H9 (cell line): ENCODE data around the gene TEAD1. TPM values are rescaled to one million over a fixed set of nuclear protein-coding genes. Genes with fewer than 3 reads are reported as not detected.
A peak's percentile ranks its signal among the peaks of the same experiment; 100 is the strongest.
"Not testable (repeated sequence)": the region's sequence is repeated elsewhere in the genome, so short reads cannot be mapped to it uniquely, and the experiment has no call there.

Experiments used
- DNase-seq: peaks from one replicate; pipeline ENCODE4 v3.0.0-alpha.2; 2017
- H2AFZ ChIP-seq: one replicate; pipeline ENCODE4 v1.6.1; 2013; ENCODE audit warnings: mild to moderate bottlenecking, low read length, control low read depth, moderate library complexity
- H2AK5ac ChIP-seq: 2 replicates; pipeline ENCODE4 v1.6.1; 2013; ENCODE audit warnings: low read length, control low read depth, mixed read lengths; ENCODE audit not compliant: insufficient read length
- H2BK120ac ChIP-seq: one replicate; pipeline ENCODE4 v1.6.1; 2013; ENCODE audit warnings: low read depth, mild to moderate bottlenecking, low read length, control low read depth, inconsistent platforms; ENCODE audit not compliant: poor library complexity, severe bottlenecking
- H2BK12ac ChIP-seq: 2 replicates; pipeline ENCODE4 v1.6.1; 2013; ENCODE audit warnings: low read length, control low read depth, mixed read lengths, low read depth; ENCODE audit not compliant: insufficient read length
- H2BK15ac ChIP-seq: 2 replicates; pipeline ENCODE4 v1.6.1; 2013; ENCODE audit warnings: low read depth, low read length, control low read depth
- H2BK20ac ChIP-seq: one replicate; pipeline ENCODE4 v1.6.1; 2013; ENCODE audit warnings: low read depth, mild to moderate bottlenecking, low read length, control low read depth, inconsistent platforms; ENCODE audit not compliant: poor library complexity, severe bottlenecking
- H2BK5ac ChIP-seq: 2 replicates; pipeline ENCODE4 v1.6.1; 2013; ENCODE audit warnings: low read length, control low read depth, mixed read lengths; ENCODE audit not compliant: insufficient read length
- H3K14ac ChIP-seq: 2 replicates; pipeline ENCODE4 v1.6.1; 2013; ENCODE audit warnings: low read length, control low read depth; ENCODE audit not compliant: insufficient read depth
- H3K18ac ChIP-seq: 2 replicates; pipeline ENCODE4 v1.6.1; 2013; ENCODE audit warnings: low read depth, mild to moderate bottlenecking, mixed read lengths, low read length, control low read depth; ENCODE audit not compliant: insufficient read length
- H3K23ac ChIP-seq: 2 replicates; pipeline ENCODE4 v1.6.1; 2013; ENCODE audit warnings: low read length, control low read depth, mixed read lengths, low read depth; ENCODE audit not compliant: insufficient read length
- H3K23me2 ChIP-seq: 2 replicates; pipeline ENCODE4 v1.6.1; 2013; ENCODE audit warnings: low read depth, mild to moderate bottlenecking, mixed read lengths, low read length, control low read depth; ENCODE audit not compliant: insufficient read length, poor library complexity, severe bottlenecking
- H3K27ac ChIP-seq: 2 replicates; pipeline ENCODE4 v1.5.1; 2013; ENCODE audit warnings: low read length, control low read depth, mixed read lengths, low read depth; ENCODE audit not compliant: insufficient read length
- H3K27me3 ChIP-seq: 2 replicates; pipeline ENCODE4 v1.6.1; 2013; ENCODE audit warnings: low read length, control low read depth, inconsistent platforms; ENCODE audit not compliant: insufficient read depth
- H3K4ac ChIP-seq: 2 replicates; pipeline ENCODE4 v1.6.1; 2013; ENCODE audit warnings: low read depth, mild to moderate bottlenecking, control low read depth, inconsistent platforms, low read length, moderate library complexity
- H3K4me1 ChIP-seq: 2 replicates; pipeline ENCODE4 v1.6.1; 2013; ENCODE audit warnings: low read length, control low read depth, inconsistent platforms; ENCODE audit not compliant: insufficient read depth
- H3K4me2 ChIP-seq: 2 replicates; pipeline ENCODE4 v1.6.1; 2013; ENCODE audit warnings: low read length, control low read depth, mixed read lengths; ENCODE audit not compliant: insufficient read length, insufficient read depth
- H3K56ac ChIP-seq: 2 replicates; pipeline ENCODE4 v1.6.1; 2013; ENCODE audit warnings: low read depth, mild to moderate bottlenecking, mixed read lengths, low read length, control low read depth; ENCODE audit not compliant: insufficient read length
- H3K79me1 ChIP-seq: 2 replicates; pipeline ENCODE4 v1.6.1; 2013; ENCODE audit warnings: low read depth, mild to moderate bottlenecking, moderate library complexity, low read length, control low read depth, inconsistent platforms; ENCODE audit not compliant: insufficient read depth, poor library complexity, severe bottlenecking
- H3K79me2 ChIP-seq: 2 replicates; pipeline ENCODE4 v1.6.1; 2013; ENCODE audit warnings: low read length, control low read depth, inconsistent platforms; ENCODE audit not compliant: insufficient read depth
- H3K9ac ChIP-seq: 2 replicates; pipeline ENCODE4 v1.6.1; 2013; ENCODE audit warnings: low read length, control low read depth, mixed read lengths; ENCODE audit not compliant: insufficient read length; ENCODE audit errors: extremely low read depth
- H3K9me3 ChIP-seq: one replicate; pipeline ENCODE4 v1.6.1; 2013; ENCODE audit warnings: low read depth, low read length, inconsistent platforms; ENCODE audit not compliant: control insufficient read depth
- H3T11ph ChIP-seq: one replicate; pipeline ENCODE4 v1.6.1; 2013; ENCODE audit warnings: mild to moderate bottlenecking, low read length, control low read depth, inconsistent platforms
- H4K20me1 ChIP-seq: one replicate; pipeline ENCODE4 v1.6.1; 2013; ENCODE audit not compliant: control insufficient read depth, insufficient read length, insufficient read depth
- H4K5ac ChIP-seq: 2 replicates; pipeline ENCODE4 v1.6.1; 2013; ENCODE audit warnings: low read depth, mild to moderate bottlenecking, mixed read lengths, low read length, control low read depth; ENCODE audit not compliant: insufficient read length
- H4K8ac ChIP-seq: replicated peaks from 2 replicates; pipeline ENCODE4 v1.6.1; 2013; ENCODE audit warnings: low read length, control low read depth, mixed read lengths, low read depth; ENCODE audit not compliant: insufficient read length
- H4K91ac ChIP-seq: 2 replicates; pipeline ENCODE4 v1.6.1; 2013; ENCODE audit warnings: low read depth, mild to moderate bottlenecking, moderate library complexity, mixed read lengths, low read length, control low read depth; ENCODE audit not compliant: insufficient read length
- H3K27ac Mint-ChIP-seq, 3 experiments: 2 replicates in 2 of 3; 3 replicates in 1 of 3; pipeline ENCODE4 v1.8.0; 2020 to 2021; ENCODE audit warnings: mixed read lengths in 3 of 3, mild to moderate bottlenecking in 1 of 3, moderate library complexity in 1 of 3
- H3K27me3 Mint-ChIP-seq: 2 replicates; pipeline ENCODE4 v1.8.0; 2021; ENCODE audit warnings: low read depth, mild to moderate bottlenecking, moderate library complexity, mixed read lengths
- H3K36me3 Mint-ChIP-seq, 3 experiments: 2 replicates in 2 of 3; 3 replicates in 1 of 3; pipeline ENCODE4 v1.8.0; 2020 to 2021; ENCODE audit warnings: low read depth in 3 of 3, mixed read lengths in 3 of 3; ENCODE audit not compliant: insufficient read depth in 1 of 3
- H3K4me1 Mint-ChIP-seq, 2 experiments: 2 replicates each; pipeline ENCODE4 v1.8.0; 2020; ENCODE audit warnings: mixed read lengths in 2 of 2
- H3K4me3 Mint-ChIP-seq, 2 experiments: 2 replicates in 1 of 2; 3 replicates in 1 of 2; pipeline ENCODE4 v1.8.0; 2020 to 2021; ENCODE audit warnings: mild to moderate bottlenecking in 2 of 2, mixed read lengths in 2 of 2, moderate library complexity in 1 of 2
- H3K9me3 Mint-ChIP-seq, 2 experiments: 2 replicates in 1 of 2; 3 replicates in 1 of 2; pipeline ENCODE4 v1.8.0; 2020; ENCODE audit warnings: mild to moderate bottlenecking in 2 of 2, mixed read lengths in 2 of 2, moderate library complexity in 1 of 2
- WGBS: extraction: QIAGEN DNeasy Blood & Tissue Kit; methylation state at CpG from one replicate; pipeline ENCODE4 v1.1.7; 2013; ENCODE audit warnings: missing lambda C conversion rate, low lambda C conversion rate, mixed read lengths; ENCODE audit not compliant: insufficient read length; ENCODE audit errors: extremely low coverage; 5-methylcytosine and 5-hydroxymethylcytosine counted together
- total RNA-seq: library from RNA; stranded (reverse); gene quantifications from 2 replicates; pipeline ENCODE4 v1.2.1, GENCODE V29; 2021
- TF ChIP-seq, protein P1 (sequence below): fragments of 200-600 bp; sonication (generic); conservative IDR thresholded peaks from 3 replicates; pipeline ENCODE4 v1.8.0; 2021; ENCODE audit warnings: antibody characterized with exemption, mild to moderate bottlenecking

Gene TEAD1
- total RNA-seq, 1 experiment from 2014 or later = 75.1 TPM

DNA sequence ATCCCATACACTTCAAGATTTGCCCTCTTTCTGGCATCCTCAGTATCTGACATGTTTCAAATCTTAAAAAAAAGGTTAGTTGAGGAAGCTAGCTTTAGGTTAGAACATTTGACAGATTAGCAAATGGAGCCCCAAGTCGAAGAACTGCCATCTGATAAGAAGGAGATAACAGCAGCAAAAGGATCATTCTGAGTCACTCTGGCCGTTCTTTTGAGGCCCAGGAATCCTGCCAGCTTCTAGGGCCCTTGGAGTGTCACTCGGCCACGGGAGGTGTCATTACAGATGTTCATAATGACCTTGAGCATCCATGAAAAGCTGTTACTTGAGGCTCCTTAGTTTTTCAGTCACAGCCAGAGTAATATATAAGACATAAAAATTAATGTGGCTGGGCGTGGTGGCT lies 202.8 kb downstream of the TEAD1 start:
- no peaks in the 10 kb centered on the region for H3K4me1 ChIP-seq
- Mint-ChIP-seq H3K9me3 (no peaks in the 10 kb centered on the region), H3K27ac (no peak overlapping the region; a peak in 1 of 7 replicates), H3K4me1 (peaks cover 18 to 27% of the 10 kb centered on the region in 2 experiments), H3K27me3 (no peaks in the 10 kb centered on the region), H3K36me3 (peaks cover 24 to 44% (median 29%) of the 10 kb centered on the region in 3 experiments), H3K4me3 (no peak overlapping the region; a peak in 1 of 5 replicates)
- H3K4ac ChIP-seq = no peak overlapping the region
- no peaks in the 10 kb centered on the region for H3K23me2 ChIP-seq
- no peaks in the 10 kb centered on the region for H4K20me1 ChIP-seq
- H2BK120ac ChIP-seq = no peak overlapping the region
- no peak overlapping the region for H2BK12ac ChIP-seq
- H3K79me2 ChIP-seq = no peaks in the 10 kb centered on the region
- DNase-seq = no peak
- H3K18ac ChIP-seq = no peak overlapping the region
- no peak overlapping the region for H4K91ac ChIP-seq
- H3K27me3 ChIP-seq = no peaks in the 10 kb centered on the region
- H3K14ac ChIP-seq = no peak overlapping the region
- H2BK20ac ChIP-seq = no peak overlapping the region
- no peak overlapping the region for H2AK5ac ChIP-seq
- no peak overlapping the region for H2BK5ac ChIP-seq
- WGBS = no CpG with 5 or more reads among the region's 5 CpGs
- TF ChIP-seq, protein P1, sequence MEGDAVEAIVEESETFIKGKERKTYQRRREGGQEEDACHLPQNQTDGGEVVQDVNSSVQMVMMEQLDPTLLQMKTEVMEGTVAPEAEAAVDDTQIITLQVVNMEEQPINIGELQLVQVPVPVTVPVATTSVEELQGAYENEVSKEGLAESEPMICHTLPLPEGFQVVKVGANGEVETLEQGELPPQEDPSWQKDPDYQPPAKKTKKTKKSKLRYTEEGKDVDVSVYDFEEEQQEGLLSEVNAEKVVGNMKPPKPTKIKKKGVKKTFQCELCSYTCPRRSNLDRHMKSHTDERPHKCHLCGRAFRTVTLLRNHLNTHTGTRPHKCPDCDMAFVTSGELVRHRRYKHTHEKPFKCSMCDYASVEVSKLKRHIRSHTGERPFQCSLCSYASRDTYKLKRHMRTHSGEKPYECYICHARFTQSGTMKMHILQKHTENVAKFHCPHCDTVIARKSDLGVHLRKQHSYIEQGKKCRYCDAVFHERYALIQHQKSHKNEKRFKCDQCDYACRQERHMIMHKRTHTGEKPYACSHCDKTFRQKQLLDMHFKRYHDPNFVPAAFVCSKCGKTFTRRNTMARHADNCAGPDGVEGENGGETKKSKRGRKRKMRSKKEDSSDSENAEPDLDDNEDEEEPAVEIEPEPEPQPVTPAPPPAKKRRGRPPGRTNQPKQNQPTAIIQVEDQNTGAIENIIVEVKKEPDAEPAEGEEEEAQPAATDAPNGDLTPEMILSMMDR = no peak
- H4K5ac ChIP-seq = no peak overlapping the region
- no peak overlapping the region for H2BK15ac ChIP-seq
- no peak overlapping the region for H4K8ac ChIP-seq
- H3K27ac ChIP-seq = no peak overlapping the region
- no peaks in the 10 kb centered on the region for H3K79me1 ChIP-seq
- no peak overlapping the region for H3K23ac ChIP-seq
- no peaks in the 10 kb centered on the region for H3K9me3 ChIP-seq
- no peak overlapping the region for H2AFZ ChIP-seq
- H3K9ac ChIP-seq = no peak overlapping the region
- no peak overlapping the region for H3K4me2 ChIP-seq
- no peak overlapping the region for H3K56ac ChIP-seq
- H3T11ph ChIP-seq = no peak overlapping the region

DNA sequence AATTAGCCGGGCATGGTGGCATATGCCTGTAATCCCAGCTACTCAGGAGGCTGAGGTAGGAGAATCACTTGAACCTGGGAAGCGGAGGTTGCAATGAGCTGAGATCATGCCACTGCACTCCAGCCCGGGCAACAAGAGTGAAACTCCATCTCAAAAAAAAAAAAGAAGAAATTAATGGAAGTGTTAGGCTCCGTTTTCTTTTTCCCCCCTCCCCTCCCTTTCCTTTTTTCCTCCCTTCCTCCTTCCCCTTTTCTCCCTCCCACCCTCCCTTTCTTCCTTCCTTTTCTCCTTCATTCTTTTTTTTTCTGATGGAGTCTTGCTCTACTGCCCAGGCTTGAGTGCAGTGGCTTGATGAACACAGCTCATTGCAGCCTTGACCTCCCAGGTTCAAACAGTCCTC lies 203.3 kb downstream of the TEAD1 start:
- Mint-ChIP-seq H3K36me3 (peaks cover 25 to 45% (median 30%) of the 10 kb centered on the region in 3 experiments), H3K27ac (peak overlapping the region in 2 of 3 experiments; percentile 35 to 79; a peak in 1 of 7 replicates), H3K4me1 (peaks cover 18 to 27% of the 10 kb centered on the region in 2 experiments)
- DNase-seq, H3K4ac ChIP-seq, H3K14ac ChIP-seq, H3K79me1 ChIP-seq, H3K27me3 Mint-ChIP-seq, H3K27ac ChIP-seq, H4K91ac ChIP-seq, H3K4me3 Mint-ChIP-seq, H2AFZ ChIP-seq, H2AK5ac ChIP-seq, H3K79me2 ChIP-seq, H3K9me3 Mint-ChIP-seq, H4K5ac ChIP-seq, H3K23ac ChIP-seq, H2BK20ac ChIP-seq, H3K23me2 ChIP-seq, H2BK12ac ChIP-seq, H3K18ac ChIP-seq, H3T11ph ChIP-seq, H2BK120ac ChIP-seq, H3K9ac ChIP-seq, H3K56ac ChIP-seq, H3K4me1 ChIP-seq, H2BK15ac ChIP-seq, H2BK5ac ChIP-seq, H4K8ac ChIP-seq, H3K27me3 ChIP-seq, H3K4me2 ChIP-seq, H4K20me1 ChIP-seq, H3K9me3 ChIP-seq: not testable (repeated sequence)
- no CpG with 5 or more reads among the region's 4 CpGs for WGBS
